ENCODE measurements around the gene PEX14.

PEX14 gene

GRCh38 chr1:10626131-10626731, 151.5 kb downstream of the PEX14 start:
- Mint-ChIP-seq H3K36me3 (peaks cover 47% of the 10 kb centered on the region), H3K4me3 (no peak overlapping the region), H3K27me3 (no peaks in the 10 kb centered on the region), H3K27ac (no peak overlapping the region), H3K9me3 (no peaks in the 10 kb centered on the region), H3K4me1 (no peaks in the 10 kb centered on the region)
- peak; percentile 10 for ATAC-seq

GRCh38 chr1:10626791-10627410, 152.2 kb downstream of the PEX14 start:
- Mint-ChIP-seq H3K27ac (no peak overlapping the region), H3K27me3 (no peaks in the 10 kb centered on the region), H3K4me3 (no peak overlapping the region), H3K4me1 (no peaks in the 10 kb centered on the region), H3K36me3 (peaks cover 46% of the 10 kb centered on the region), H3K9me3 (no peaks in the 10 kb centered on the region)
- no peak for ATAC-seq

GRCh38 chr1:10628685-10629084, 153.9 kb downstream of the PEX14 start:
- Mint-ChIP-seq H3K4me3 (no peak overlapping the region), H3K36me3 (peaks cover 31% of the 10 kb centered on the region)
- no peak for ATAC-seq

GRCh38 chr1:10629091-10629815, 154.5 kb downstream of the PEX14 start:
- no peaks in the 10 kb centered on the region for H3K4me1 Mint-ChIP-seq
- H3K36me3 Mint-ChIP-seq, result peaks cover 25% of the 10 kb centered on the region
- H3K27ac Mint-ChIP-seq, result no peak overlapping the region
- no peak overlapping the region for H3K4me3 Mint-ChIP-seq
- no peaks in the 10 kb centered on the region for H3K9me3 Mint-ChIP-seq
- no peaks in the 10 kb centered on the region for H3K27me3 Mint-ChIP-seq
- ATAC-seq, result no peak

More at GRCh38 chr1:10628685-10629084, 153.9 kb downstream of the PEX14 start:
- H3K27ac Mint-ChIP-seq, result no peak overlapping the region
- H3K4me1 Mint-ChIP-seq, result no peaks in the 10 kb centered on the region
- H3K27me3 Mint-ChIP-seq, result no peaks in the 10 kb centered on the region
- H3K9me3 Mint-ChIP-seq, result no peaks in the 10 kb centered on the region

- no peak overlapping the region for H3K27ac Mint-ChIP-seq
- H3K9me3 Mint-ChIP-seq, result no peaks in the 10 kb centered on the region
- H3K36me3 Mint-ChIP-seq, result peaks cover 20% of the 10 kb centered on the region
Measured at GRCh38 chr1:10629816-10630571, 155.2 kb downstream of the PEX14 start.

GRCh38 chr1:10630661-10631120, 155.9 kb downstream of the PEX14 start:
- no peaks in the 10 kb centered on the region for H3K9me3 Mint-ChIP-seq
- no peaks in the 10 kb centered on the region for H3K27me3 Mint-ChIP-seq
- H3K4me3 Mint-ChIP-seq, result no peak overlapping the region
- H3K4me1 Mint-ChIP-seq, result no peaks in the 10 kb centered on the region
- no peak for ATAC-seq
- no peak overlapping the region for H3K27ac Mint-ChIP-seq
- peaks cover 20% of the 10 kb centered on the region for H3K36me3 Mint-ChIP-seq

More at GRCh38 chr1:10629816-10630571, 155.2 kb downstream of the PEX14 start:
- H3K4me3 Mint-ChIP-seq, result no peak overlapping the region
- H3K27me3 Mint-ChIP-seq, result no peaks in the 10 kb centered on the region
- no peak for ATAC-seq
- H3K4me1 Mint-ChIP-seq, result no peaks in the 10 kb centered on the region

- Mint-ChIP-seq H3K9me3 (no peaks in the 10 kb centered on the region), H3K36me3 (peaks cover 20% of the 10 kb centered on the region), H3K4me1 (no peaks in the 10 kb centered on the region), H3K27ac (no peak overlapping the region), H3K4me3 (no peak overlapping the region), H3K27me3 (no peaks in the 10 kb centered on the region)
- ATAC-seq, result no peak
Measured at GRCh38 chr1:10631121-10631810, 156.5 kb downstream of the PEX14 start.

- H3K4me3 Mint-ChIP-seq, result no peak overlapping the region
- peaks cover 21% of the 10 kb centered on the region for H3K36me3 Mint-ChIP-seq
- no peak for ATAC-seq
- H3K9me3 Mint-ChIP-seq, result no peaks in the 10 kb centered on the region
- no peaks in the 10 kb centered on the region for H3K4me1 Mint-ChIP-seq
- H3K27ac Mint-ChIP-seq, result no peak overlapping the region
- H3K27me3 Mint-ChIP-seq, result no peaks in the 10 kb centered on the region
Measured at GRCh38 chr1:10631811-10632593, 157.3 kb downstream of the PEX14 start.

GRCh38 chr1:10632691-10633090, 157.9 kb downstream of the PEX14 start:
- Mint-ChIP-seq H3K9me3 (no peaks in the 10 kb centered on the region), H3K4me3 (no peak overlapping the region), H3K36me3 (peaks cover 28% of the 10 kb centered on the region), H3K27ac (no peak overlapping the region), H3K27me3 (no peaks in the 10 kb centered on the region), H3K4me1 (no peaks in the 10 kb centered on the region)
- ATAC-seq, result no peak

GRCh38 chr1:10633416-10633815, 158.7 kb downstream of the PEX14 start:
- Mint-ChIP-seq H3K27me3 (no peaks in the 10 kb centered on the region), H3K36me3 (peaks cover 25% of the 10 kb centered on the region), H3K9me3 (no peaks in the 10 kb centered on the region), H3K4me1 (no peaks in the 10 kb centered on the region), H3K4me3 (no peak overlapping the region), H3K27ac (no peak overlapping the region)
- ATAC-seq, result no peak

- peaks cover 24% of the 10 kb centered on the region for H3K36me3 Mint-ChIP-seq
- no peak overlapping the region for H3K4me3 Mint-ChIP-seq
- H3K9me3 Mint-ChIP-seq, result no peaks in the 10 kb centered on the region
- no peak for ATAC-seq
- H3K27me3 Mint-ChIP-seq, result no peaks in the 10 kb centered on the region
- H3K27ac Mint-ChIP-seq, result no peak overlapping the region
- H3K4me1 Mint-ChIP-seq, result no peaks in the 10 kb centered on the region
Measured at GRCh38 chr1:10634075-10634427, 159.3 kb downstream of the PEX14 start.

- Mint-ChIP-seq H3K4me3 (no peak overlapping the region), H3K4me1 (no peaks in the 10 kb centered on the region), H3K9me3 (no peaks in the 10 kb centered on the region), H3K27me3 (no peaks in the 10 kb centered on the region), H3K36me3 (peaks cover 24% of the 10 kb centered on the region), H3K27ac (no peak overlapping the region)
- no peak for ATAC-seq
Measured at GRCh38 chr1:10634428-10635084, 159.8 kb downstream of the PEX14 start.

GRCh38 chr1:10635085-10635896, 160.5 kb downstream of the PEX14 start:
- Mint-ChIP-seq H3K27me3 (no peaks in the 10 kb centered on the region), H3K36me3 (peaks cover 22% of the 10 kb centered on the region), H3K4me1 (no peaks in the 10 kb centered on the region), H3K9me3 (no peaks in the 10 kb centered on the region), H3K4me3 (no peak overlapping the region), H3K27ac (no peak overlapping the region)
- no peak for ATAC-seq

All from stimulated activated memory B cell treated with anti-CD40 and anti-IgM and Interleukin-4, amounts not matched to agents 10 μg/mL and 1 μg/mL and 100 μg/mL, for 72 hours (primary cell).